HepG2 (cell line): ENCODE results near the gene TMEM232. TPM values are rescaled to one million over a fixed set of nuclear protein-coding genes. Genes with fewer than 3 reads are reported as not detected.

Experiments used
- ARID2 ChIP-seq: sonication (generic); formaldehyde crosslinking; IDR thresholded peaks from 2 replicates; pipeline ENCODE4 v1.8.1; 2022; ENCODE audit warnings: mild to moderate bottlenecking, missing genetic modification reagents, borderline replicate concordance
- FLYWCH1 ChIP-seq: sonication (generic); formaldehyde crosslinking; IDR thresholded peaks from 2 replicates; pipeline ENCODE4 v1.8.1; 2023; ENCODE audit warnings: mild to moderate bottlenecking, missing genetic modification reagents
- FOXA3 ChIP-seq: IDR thresholded peaks from 2 replicates; pipeline ENCODE4 v1.6.1; 2016; ENCODE audit warnings: missing genetic modification reagents, missing compliant biosample characterization
- GABPB1 ChIP-seq: IDR thresholded peaks from 2 replicates; pipeline ENCODE4 v1.6.1; 2016; ENCODE audit warnings: mild to moderate bottlenecking, missing genetic modification reagents, moderate library complexity, missing compliant biosample characterization
- HDAC1 ChIP-seq: sonication (generic); formaldehyde crosslinking; IDR thresholded peaks from 2 replicates; pipeline ENCODE4 v1.5.1; 2020; ENCODE audit warnings: mild to moderate bottlenecking, missing genetic modification reagents
- HMG20A ChIP-seq: IDR thresholded peaks from 2 replicates; pipeline ENCODE4 v1.6.1; 2016; ENCODE audit warnings: borderline replicate concordance
- JUND ChIP-seq: sonication (generic); formaldehyde crosslinking; IDR thresholded peaks from 2 replicates; pipeline ENCODE4 v1.8.0; 2022; ENCODE audit warnings: mild to moderate bottlenecking, missing genetic modification reagents
- MXD4 ChIP-seq: IDR thresholded peaks from 2 replicates; pipeline ENCODE4 v1.6.1; 2016; ENCODE audit warnings: mild to moderate bottlenecking, missing biosample characterization, missing genetic modification reagents
- POLR2G ChIP-seq: fragments of 200-400 bp; formaldehyde crosslinking; IDR thresholded peaks from 2 replicates; pipeline ENCODE4 v1.6.1; 2018; ENCODE audit warnings: mild to moderate bottlenecking, low read depth, low read length, moderate library complexity
- RAD21 ChIP-seq: fragments of 450-650 bp; formaldehyde crosslinking; IDR thresholded peaks from 2 replicates; pipeline ENCODE4 v1.5.0; 2020; ENCODE audit warnings: mild to moderate bottlenecking
- SAP130 ChIP-seq: IDR thresholded peaks from 2 replicates; pipeline ENCODE4 v1.6.1; 2016; ENCODE audit warnings: low read depth
- SNAPC2 ChIP-seq: sonication (generic); formaldehyde crosslinking; IDR thresholded peaks from 2 replicates; pipeline ENCODE4 v1.8.1; 2022; ENCODE audit warnings: mild to moderate bottlenecking, missing genetic modification reagents
- ZBTB20 ChIP-seq: sonication (generic); formaldehyde crosslinking; IDR thresholded peaks from 2 replicates; pipeline ENCODE4 v1.8.1; 2023; ENCODE audit warnings: missing genetic modification reagents, low read depth, mild to moderate bottlenecking, borderline replicate concordance
- ZFY ChIP-seq: sonication (generic); formaldehyde crosslinking; IDR thresholded peaks from 2 replicates; pipeline ENCODE4 v1.4.0; 2020; ENCODE audit warnings: missing genetic modification reagents
- ZKSCAN5 ChIP-seq: sonication (generic); formaldehyde crosslinking; IDR thresholded peaks from 2 replicates; pipeline ENCODE4 v1.5.1; 2020; ENCODE audit warnings: mild to moderate bottlenecking, missing genetic modification reagents
- ZNF510 ChIP-seq: sonication (generic); formaldehyde crosslinking; IDR thresholded peaks from 2 replicates; pipeline ENCODE4 v1.4.0; 2020; ENCODE audit warnings: low read depth, mild to moderate bottlenecking, missing genetic modification reagents
- ZNF563 ChIP-seq: sonication (generic); formaldehyde crosslinking; IDR thresholded peaks from 2 replicates; pipeline ENCODE4 v1.8.0; 2022; ENCODE audit warnings: mild to moderate bottlenecking, moderate library complexity, missing genetic modification reagents
- ZNF746 ChIP-seq: sonication (generic); formaldehyde crosslinking; IDR thresholded peaks from 2 replicates; pipeline ENCODE4 v1.8.0; 2022; ENCODE audit warnings: mild to moderate bottlenecking, missing genetic modification reagents
- ZSCAN31 ChIP-seq: sonication (generic); formaldehyde crosslinking; IDR thresholded peaks from 2 replicates; pipeline ENCODE4 v1.5.0; 2020; ENCODE audit warnings: low read depth, mild to moderate bottlenecking, missing genetic modification reagents
- polyA plus RNA-seq, 8 experiments: library from polyadenylated mRNA; depleted of rRNA in 3 of 8; stranded (reverse) in 7 of 8; unstranded in 1 of 8; fragments of >200 nt; fragmentation: Illumina TruSeq in 4 of 8; extraction: Trizol in 4 of 8; gene quantifications; 2 replicates each; pipeline versions ENCODE4 v1.2.1 to v1.2.3, GENCODE V29; 2011 to 2016; ENCODE audit warnings: low read depth in 4 of 8, missing spikeins in 1 of 8, mixed read lengths in 1 of 8; ENCODE audit not compliant: insufficient read depth in 1 of 8
- total RNA-seq, 5 experiments: library from RNA; depleted of rRNA; stranded (reverse); fragments of >200 nt; fragmentation: Illumina TruSeq; extraction: Trizol; gene quantifications; 2 replicates each; pipeline ENCODE4 v1.2.3, GENCODE V29; 2016; ENCODE audit warnings: low read depth in 1 of 5
- TF ChIP-seq, protein P1 (sequence below): sonication (generic); formaldehyde crosslinking; IDR thresholded peaks from 2 replicates; pipeline ENCODE4 v1.4.0; 2020; ENCODE audit warnings: missing genetic modification reagents
- TF ChIP-seq, protein P2 (sequence below): sonication (generic); formaldehyde crosslinking; IDR thresholded peaks from 2 replicates; pipeline ENCODE4 v1.5.1; 2020; ENCODE audit warnings: missing genetic modification reagents, mild to moderate bottlenecking, borderline replicate concordance
- TF ChIP-seq, protein P3 (sequence below): sonication (generic); formaldehyde crosslinking; conservative IDR thresholded peaks from 2 replicates; pipeline ENCODE4 v1.4.0; 2020; ENCODE audit warnings: missing genetic modification reagents
- TF ChIP-seq, protein P4 (sequence below): IDR thresholded peaks from 2 replicates; pipeline ENCODE4 v1.6.1; 2016; ENCODE audit warnings: low read depth, borderline replicate concordance
- TF ChIP-seq, protein P5 (sequence below): sonication (generic); formaldehyde crosslinking; IDR thresholded peaks from 2 replicates; pipeline ENCODE4 v1.5.1; 2020; ENCODE audit warnings: mild to moderate bottlenecking, moderate library complexity, missing genetic modification reagents

The TMEM232 gene
- total and polyA plus RNA-seq, 2 of the 13 experiments (the other 11 are each of a cell fraction or from before 2014, with no cell fraction given), result 0.29 to 0.71 TPM

DNA sequence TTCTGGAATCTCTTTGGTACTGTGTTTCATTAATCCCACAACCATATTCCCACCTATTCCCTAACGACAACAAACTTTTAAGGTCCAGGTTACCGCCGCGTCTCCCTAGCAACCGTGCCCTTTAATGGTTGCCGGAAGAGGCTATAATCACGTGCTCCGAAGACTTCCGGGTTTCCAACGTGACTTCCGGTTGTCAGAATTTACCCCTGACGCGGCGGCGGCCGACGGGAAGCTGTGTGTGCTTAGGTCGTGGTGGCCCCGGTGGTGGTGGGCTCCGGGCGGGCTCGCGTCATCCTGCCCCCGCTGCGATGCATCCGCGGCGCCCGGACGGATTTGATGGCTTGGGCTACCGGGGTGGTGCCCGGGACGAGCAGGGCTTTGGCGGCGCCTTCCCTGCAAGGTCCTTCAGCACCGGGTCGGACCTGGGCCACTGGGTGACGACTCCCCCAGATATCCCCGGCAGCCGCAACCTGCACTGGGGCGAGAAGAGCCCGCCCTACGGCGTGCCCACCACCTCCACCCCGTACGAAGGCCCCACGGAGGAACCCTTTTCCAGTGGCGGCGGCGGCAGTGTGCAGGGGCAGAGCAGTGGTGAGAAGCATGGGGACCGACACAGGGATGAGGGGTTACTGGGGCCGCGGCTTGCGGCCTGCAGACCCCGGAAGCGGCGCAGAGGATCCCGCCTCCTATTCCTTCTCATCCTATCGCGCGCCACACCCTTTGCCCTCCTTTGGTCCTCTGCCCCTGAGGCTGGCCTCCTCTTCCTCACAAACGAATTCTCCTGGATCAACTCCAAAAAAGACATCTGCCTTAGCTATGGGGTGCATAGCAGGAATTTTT lies 12.6 kb upstream of the TMEM232 start, which contains the start of gene SLC25A46 (continued):
- peak; percentile 51; the same call in 1 of the 2 replicates for TF ChIP-seq ZNF510 (CRISPR knock-in tag)
- peak; percentile 87 for TF ChIP-seq ZBTB20 (CRISPR knock-in tag)
- no peak; the same call in 1 of the 2 replicates for TF ChIP-seq FLYWCH1 (CRISPR knock-in tag)
- TF ChIP-seq ZNF746, result 0 out of 2 replicates have a peak, but pooled peaks have one; percentile 32
- no peak for TF ChIP-seq SNAPC2 (CRISPR knock-in tag)
- peak; percentile 97 for TF ChIP-seq GABPB1 (CRISPR knock-in tag)
- TF ChIP-seq JUND, result peak; percentile 46; the same call in 1 of the 2 replicates
- 0 out of 2 replicates have a peak, but pooled peaks have one; percentile 21 for TF ChIP-seq FOXA3 (CRISPR knock-in tag)
- no peak for TF ChIP-seq HMG20A (CRISPR knock-in tag)
- TF ChIP-seq HDAC1 (CRISPR knock-in tag), result peak; percentile 91
- no peak for TF ChIP-seq ZKSCAN5 (CRISPR knock-in tag)
- TF ChIP-seq, protein P1, sequence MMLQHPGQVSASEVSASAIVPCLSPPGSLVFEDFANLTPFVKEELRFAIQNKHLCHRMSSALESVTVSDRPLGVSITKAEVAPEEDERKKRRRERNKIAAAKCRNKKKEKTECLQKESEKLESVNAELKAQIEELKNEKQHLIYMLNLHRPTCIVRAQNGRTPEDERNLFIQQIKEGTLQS, result no peak
- TF ChIP-seq, protein P2, sequence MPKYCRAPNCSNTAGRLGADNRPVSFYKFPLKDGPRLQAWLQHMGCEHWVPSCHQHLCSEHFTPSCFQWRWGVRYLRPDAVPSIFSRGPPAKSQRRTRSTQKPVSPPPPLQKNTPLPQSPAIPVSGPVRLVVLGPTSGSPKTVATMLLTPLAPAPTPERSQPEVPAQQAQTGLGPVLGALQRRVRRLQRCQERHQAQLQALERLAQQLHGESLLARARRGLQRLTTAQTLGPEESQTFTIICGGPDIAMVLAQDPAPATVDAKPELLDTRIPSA (CRISPR knock-in tag), result 0 out of 2 replicates have a peak, but pooled peaks have one; percentile 6
- peak; percentile 80 for TF ChIP-seq ZNF563 (CRISPR knock-in tag)
- TF ChIP-seq POLR2G, result peak; percentile 87
- TF ChIP-seq, protein P3, sequence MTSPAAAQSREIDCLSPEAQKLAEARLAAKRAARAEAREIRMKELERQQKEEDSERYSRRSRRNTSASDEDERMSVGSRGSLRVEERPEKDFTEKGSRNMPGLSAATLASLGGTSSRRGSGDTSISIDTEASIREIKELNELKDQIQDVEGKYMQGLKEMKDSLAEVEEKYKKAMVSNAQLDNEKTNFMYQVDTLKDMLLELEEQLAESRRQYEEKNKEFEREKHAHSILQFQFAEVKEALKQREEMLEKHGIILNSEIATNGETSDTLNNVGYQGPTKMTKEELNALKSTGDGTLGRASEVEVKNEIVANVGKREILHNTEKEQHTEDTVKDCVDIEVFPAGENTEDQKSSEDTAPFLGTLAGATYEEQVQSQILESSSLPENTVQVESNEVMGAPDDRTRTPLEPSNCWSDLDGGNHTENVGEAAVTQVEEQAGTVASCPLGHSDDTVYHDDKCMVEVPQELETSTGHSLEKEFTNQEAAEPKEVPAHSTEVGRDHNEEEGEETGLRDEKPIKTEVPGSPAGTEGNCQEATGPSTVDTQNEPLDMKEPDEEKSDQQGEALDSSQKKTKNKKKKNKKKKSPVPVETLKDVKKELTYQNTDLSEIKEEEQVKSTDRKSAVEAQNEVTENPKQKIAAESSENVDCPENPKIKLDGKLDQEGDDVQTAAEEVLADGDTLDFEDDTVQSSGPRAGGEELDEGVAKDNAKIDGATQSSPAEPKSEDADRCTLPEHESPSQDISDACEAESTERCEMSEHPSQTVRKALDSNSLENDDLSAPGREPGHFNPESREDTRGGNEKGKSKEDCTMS (CRISPR knock-in tag), result 0 out of 2 replicates have a peak, but pooled peaks have one; percentile 20
- TF ChIP-seq RAD21 (CRISPR knock-in tag), result peak; percentile 10; the same call in 1 of the 2 replicates
- no peak for TF ChIP-seq ARID2 (CRISPR knock-in tag)
- peak; percentile 98 for TF ChIP-seq SAP130
- TF ChIP-seq ZSCAN31 (CRISPR knock-in tag), result peak; percentile 80; the same call in 1 of the 2 replicates
- TF ChIP-seq MXD4 (CRISPR knock-in tag), result peak; percentile 77
- peak; percentile 92 for TF ChIP-seq ZFY (CRISPR knock-in tag)
- TF ChIP-seq, protein P4, sequence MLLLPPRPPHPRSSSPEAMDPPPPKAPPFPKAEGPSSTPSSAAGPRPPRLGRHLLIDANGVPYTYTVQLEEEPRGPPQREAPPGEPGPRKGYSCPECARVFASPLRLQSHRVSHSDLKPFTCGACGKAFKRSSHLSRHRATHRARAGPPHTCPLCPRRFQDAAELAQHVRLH (CRISPR knock-in tag), result peak; percentile 49; the same call in 1 of the 2 replicates
- TF ChIP-seq, protein P5, sequence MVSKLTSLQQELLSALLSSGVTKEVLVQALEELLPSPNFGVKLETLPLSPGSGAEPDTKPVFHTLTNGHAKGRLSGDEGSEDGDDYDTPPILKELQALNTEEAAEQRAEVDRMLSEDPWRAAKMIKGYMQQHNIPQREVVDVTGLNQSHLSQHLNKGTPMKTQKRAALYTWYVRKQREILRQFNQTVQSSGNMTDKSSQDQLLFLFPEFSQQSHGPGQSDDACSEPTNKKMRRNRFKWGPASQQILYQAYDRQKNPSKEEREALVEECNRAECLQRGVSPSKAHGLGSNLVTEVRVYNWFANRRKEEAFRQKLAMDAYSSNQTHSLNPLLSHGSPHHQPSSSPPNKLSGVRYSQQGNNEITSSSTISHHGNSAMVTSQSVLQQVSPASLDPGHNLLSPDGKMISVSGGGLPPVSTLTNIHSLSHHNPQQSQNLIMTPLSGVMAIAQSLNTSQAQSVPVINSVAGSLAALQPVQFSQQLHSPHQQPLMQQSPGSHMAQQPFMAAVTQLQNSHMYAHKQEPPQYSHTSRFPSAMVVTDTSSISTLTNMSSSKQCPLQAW (CRISPR knock-in tag), result peak; percentile 59
